ENCODE measurements around the gene ALG12. TPM values are rescaled to one million over a fixed set of nuclear protein-coding genes. Genes with fewer than 3 reads are reported as not detected.
A peak's percentile ranks its signal among the peaks of the same experiment; 100 is the strongest.

ALG12 gene
- total RNA-seq, 1 experiment from 2014 or later = 16.6 TPM

GRCh38 chr22:49958366-49958921, 40.2 kb upstream of the ALG12 start:
- Histone ChIP-seq H3K4me3 (replicated peaks in 1 of 2; ENCODE audit: low read depth in 1 of 2, low read length in 2 of 2) (no peak overlapping the region), H3K9me3 (ENCODE audit: control insufficient read depth in 1 of 2, insufficient read depth in 1 of 2, low read depth in 1 of 2, low read length in 2 of 2) (no peaks in the 10 kb centered on the region), H3K36me3 (ENCODE audit: control insufficient read depth in 1 of 2, insufficient read depth in 2 of 2, low read length in 2 of 2) (peaks cover 6 to 19% of the 10 kb centered on the region in 2 experiments; a peak in 3 of 4 replicates), H4K20me1 (ENCODE audit: insufficient read depth) (peaks cover 9% of the 10 kb centered on the region; the same call in 1 of the 2 replicates), H3K4me1 (ENCODE audit: control insufficient read depth in 1 of 2, insufficient read depth in 2 of 2, low read length in 2 of 2) (peaks cover 19 to 36% of the 10 kb centered on the region in 2 experiments), H2AFZ (ENCODE audit: low read depth, low read length, poor library complexity, severe bottlenecking) (no peak overlapping the region), H3K9me2 (ENCODE audit: insufficient read depth) (no peaks in the 10 kb centered on the region), H3K4me2 (ENCODE audit: low read length) (peak overlapping the region; percentile 100; the same call in 1 of the 2 replicates), H3K9ac (ENCODE audit: low read length) (no peak overlapping the region), H3K79me2 (ENCODE audit: insufficient read depth, low read length) (peaks cover 27% of the 10 kb centered on the region), H3K27ac (ENCODE audit: low read depth, low read length) (peak overlapping the region; percentile 95; the same call in 1 of the 2 replicates), H3K27me3 (ENCODE audit: insufficient read depth, low read length) (no peaks in the 10 kb centered on the region)
- POLR2A ChIA-PET = interaction anchor here (0.5 kb wide), 1 partner anchor 372 kb away, joined by 3 read pairs; no protein-coding TSS in a partner anchor
- no TSS peak for BruUV-seq (replicated peaks)
- TF ChIP-seq POLR2AphosphoS5 (IDR thresholded peaks at IDR 0.05; ENCODE audit: low read depth, low read length) (no peak), SIN3A (IDR thresholded peaks at IDR 0.05; ENCODE audit: low read depth) (no peak), JUND (IDR thresholded peaks at IDR 0.05) (no peak), ATF3 (IDR thresholded peaks at IDR 0.05) (no peak), RAD21 (IDR thresholded peaks at IDR 0.05; ENCODE audit: low read depth) (no peak), TCF7L2 (IDR thresholded peaks at IDR 0.05; ENCODE audit: borderline replicate concordance, extremely low read depth, insufficient read depth, insufficient read length) (no peak), SP1 (IDR thresholded peaks at IDR 0.05; ENCODE audit: low read depth) (no peak), EZH2 (IDR thresholded peaks at IDR 0.05) (no peak)
- RAD21 ChIA-PET (ENCODE audit: low non-redundant PET in 1 of 2, low total read pairs in 2 of 2, uncharacterized antibody in 2 of 2, unreplicated experiment in 2 of 2) = no interaction called here
- CTCF ChIA-PET = interaction anchor here (1.4 kb wide), 1 partner anchor 25 kb away, joined by 3 read pairs; no protein-coding TSS in a partner anchor
- DNase-seq (ENCODE audit: low read depth, low spot score) = no peak
- no peak for ATAC-seq
- intact Hi-C loops (cut with micrococcal nuclease) = no loop called here

DNA sequence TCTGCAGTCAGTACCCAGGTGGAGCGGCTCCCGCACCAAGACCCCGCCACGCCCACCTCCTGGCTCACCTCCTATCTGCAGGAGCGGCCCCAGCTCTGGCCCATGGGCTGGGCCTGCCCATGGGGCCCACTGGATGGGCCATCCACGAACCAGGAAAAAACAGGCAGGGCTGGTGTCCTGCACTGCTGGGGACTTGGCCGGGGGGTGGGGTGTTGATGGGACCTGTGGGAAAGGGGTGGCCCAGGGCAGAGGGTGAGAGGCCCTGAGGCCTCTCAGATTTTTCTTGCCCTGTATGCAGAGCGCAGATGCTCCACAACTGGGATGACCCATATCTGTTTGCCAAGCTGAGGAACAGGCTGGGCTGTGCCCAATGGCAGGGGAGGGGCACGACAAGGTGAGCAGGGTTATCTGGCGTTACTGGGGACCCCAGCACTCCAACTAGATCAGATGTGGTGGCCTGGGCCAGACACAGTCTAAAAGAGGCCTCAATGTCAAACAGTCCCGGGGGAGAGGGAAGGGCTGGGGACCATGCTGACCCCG, 39.7 kb upstream of the ALG12 start:
- Histone ChIP-seq H2AFZ (ENCODE audit: low read depth, low read length, poor library complexity, severe bottlenecking) (no peak overlapping the region), H4K20me1 (ENCODE audit: insufficient read depth) (peaks cover 5% of the 10 kb centered on the region; the same call in 1 of the 2 replicates), H3K79me2 (ENCODE audit: insufficient read depth, low read length) (peaks cover 21% of the 10 kb centered on the region), H3K27ac (ENCODE audit: low read depth, low read length) (no peak overlapping the region), H3K36me3 (ENCODE audit: control insufficient read depth in 1 of 2, insufficient read depth in 2 of 2, low read length in 2 of 2) (peaks cover under 1 to 14% of the 10 kb centered on the region in 2 experiments; a peak in 1 of 4 replicates), H3K4me2 (ENCODE audit: low read length) (no peak overlapping the region), H3K4me3 (replicated peaks in 1 of 2; ENCODE audit: low read depth in 1 of 2, low read length in 2 of 2) (no peak overlapping the region), H3K9ac (ENCODE audit: low read length) (no peak overlapping the region), H3K9me3 (ENCODE audit: control insufficient read depth in 1 of 2, insufficient read depth in 1 of 2, low read depth in 1 of 2, low read length in 2 of 2) (no peaks in the 10 kb centered on the region), H3K4me1 (ENCODE audit: control insufficient read depth in 1 of 2, insufficient read depth in 2 of 2, low read length in 2 of 2) (peaks cover 13 to 36% of the 10 kb centered on the region in 2 experiments), H3K9me2 (ENCODE audit: insufficient read depth) (no peaks in the 10 kb centered on the region), H3K27me3 (ENCODE audit: insufficient read depth, low read length) (no peaks in the 10 kb centered on the region)
- ChIA-PET POLR2A (no interaction called here), CTCF (no interaction called here), RAD21 (ENCODE audit: low non-redundant PET in 1 of 2, low total read pairs in 2 of 2, uncharacterized antibody in 2 of 2, unreplicated experiment in 2 of 2) (no interaction called here)
- no peak for DNase-seq (ENCODE audit: low read depth, low spot score)
- no TSS peak for BruUV-seq (replicated peaks)
- intact Hi-C loops (cut with micrococcal nuclease) = no loop called here
- TF ChIP-seq SRF (IDR thresholded peaks at IDR 0.05; ENCODE audit: low read depth) = no peak
- TF ChIP-seq POLR2AphosphoS5 (IDR thresholded peaks at IDR 0.05; ENCODE audit: low read depth, low read length) = no peak
- no peak for TF ChIP-seq RAD21 (IDR thresholded peaks at IDR 0.05; ENCODE audit: low read depth)
- no peak for TF ChIP-seq ELF1 (IDR thresholded peaks at IDR 0.05; ENCODE audit: borderline replicate concordance, low read depth)
- no peak for TF ChIP-seq ZFX (IDR thresholded peaks at IDR 0.05)
- no peak for ATAC-seq
